ENCODE measurements around the gene TRAPPC6A.

DNA sequence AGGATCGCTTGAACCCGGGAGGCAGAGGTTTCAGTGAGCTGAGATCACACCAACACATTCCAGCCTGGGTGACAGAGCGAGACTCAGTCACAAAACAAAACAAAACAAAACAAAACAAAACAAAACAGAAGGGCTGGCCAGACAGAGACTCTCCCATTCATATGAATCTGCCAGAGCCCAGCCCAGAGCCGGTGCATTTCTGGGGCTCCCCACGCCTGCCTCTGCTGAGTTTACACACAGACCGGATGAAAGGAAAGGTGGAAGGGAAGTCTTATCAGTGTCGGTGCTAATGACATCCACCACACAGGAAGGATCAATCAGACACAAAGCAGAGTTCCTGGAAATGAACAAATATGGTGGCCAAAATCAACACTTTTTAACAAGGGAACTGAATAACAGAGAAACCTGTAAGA, 6.8 kb downstream of the TRAPPC6A start:
- TF ChIP-seq EGR1 (IDR thresholded peaks at IDR 0.05): no peak
- TF ChIP-seq TCF12 (IDR thresholded peaks at IDR 0.05; ENCODE audit: low read depth): no peak
- no peak for TF ChIP-seq CEBPB (IDR thresholded peaks at IDR 0.05)
- TF ChIP-seq TAF1 (IDR thresholded peaks at IDR 0.05; ENCODE audit: low read depth): no peak
- no peak for TF ChIP-seq EP300 (IDR thresholded peaks at IDR 0.05; ENCODE audit: borderline replicate concordance)
- TF ChIP-seq, protein P1, sequence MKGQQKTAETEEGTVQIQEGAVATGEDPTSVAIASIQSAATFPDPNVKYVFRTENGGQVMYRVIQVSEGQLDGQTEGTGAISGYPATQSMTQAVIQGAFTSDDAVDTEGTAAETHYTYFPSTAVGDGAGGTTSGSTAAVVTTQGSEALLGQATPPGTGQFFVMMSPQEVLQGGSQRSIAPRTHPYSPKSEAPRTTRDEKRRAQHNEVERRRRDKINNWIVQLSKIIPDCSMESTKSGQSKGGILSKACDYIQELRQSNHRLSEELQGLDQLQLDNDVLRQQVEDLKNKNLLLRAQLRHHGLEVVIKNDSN (IDR thresholded peaks at IDR 0.05): no peak
- no peak for TF ChIP-seq ZBTB7A (IDR thresholded peaks at IDR 0.05; ENCODE audit: low read depth)
- TF ChIP-seq, protein P2, sequence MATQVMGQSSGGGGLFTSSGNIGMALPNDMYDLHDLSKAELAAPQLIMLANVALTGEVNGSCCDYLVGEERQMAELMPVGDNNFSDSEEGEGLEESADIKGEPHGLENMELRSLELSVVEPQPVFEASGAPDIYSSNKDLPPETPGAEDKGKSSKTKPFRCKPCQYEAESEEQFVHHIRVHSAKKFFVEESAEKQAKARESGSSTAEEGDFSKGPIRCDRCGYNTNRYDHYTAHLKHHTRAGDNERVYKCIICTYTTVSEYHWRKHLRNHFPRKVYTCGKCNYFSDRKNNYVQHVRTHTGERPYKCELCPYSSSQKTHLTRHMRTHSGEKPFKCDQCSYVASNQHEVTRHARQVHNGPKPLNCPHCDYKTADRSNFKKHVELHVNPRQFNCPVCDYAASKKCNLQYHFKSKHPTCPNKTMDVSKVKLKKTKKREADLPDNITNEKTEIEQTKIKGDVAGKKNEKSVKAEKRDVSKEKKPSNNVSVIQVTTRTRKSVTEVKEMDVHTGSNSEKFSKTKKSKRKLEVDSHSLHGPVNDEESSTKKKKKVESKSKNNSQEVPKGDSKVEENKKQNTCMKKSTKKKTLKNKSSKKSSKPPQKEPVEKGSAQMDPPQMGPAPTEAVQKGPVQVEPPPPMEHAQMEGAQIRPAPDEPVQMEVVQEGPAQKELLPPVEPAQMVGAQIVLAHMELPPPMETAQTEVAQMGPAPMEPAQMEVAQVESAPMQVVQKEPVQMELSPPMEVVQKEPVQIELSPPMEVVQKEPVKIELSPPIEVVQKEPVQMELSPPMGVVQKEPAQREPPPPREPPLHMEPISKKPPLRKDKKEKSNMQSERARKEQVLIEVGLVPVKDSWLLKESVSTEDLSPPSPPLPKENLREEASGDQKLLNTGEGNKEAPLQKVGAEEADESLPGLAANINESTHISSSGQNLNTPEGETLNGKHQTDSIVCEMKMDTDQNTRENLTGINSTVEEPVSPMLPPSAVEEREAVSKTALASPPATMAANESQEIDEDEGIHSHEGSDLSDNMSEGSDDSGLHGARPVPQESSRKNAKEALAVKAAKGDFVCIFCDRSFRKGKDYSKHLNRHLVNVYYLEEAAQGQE (IDR thresholded peaks at IDR 0.05; ENCODE audit: low read depth): no peak
- TF ChIP-seq NFIC (IDR thresholded peaks at IDR 0.05): no peak
- no peak for TF ChIP-seq TEAD4 (IDR thresholded peaks at IDR 0.05)
- no peak for TF ChIP-seq FOXM1 (IDR thresholded peaks at IDR 0.05; ENCODE audit: borderline replicate concordance, low read depth)
